Measurements from ENCODE around the gene PRR15L.

GRCh38 chr17:47928415-47928814 lies 29.3 kb downstream of the PRR15L start:
- TF ChIP-seq CTCF (IDR thresholded peaks at IDR 0.05) (no peak), REST (IDR thresholded peaks at IDR 0.05; ENCODE audit: insufficient read depth in 1 of 2, low read depth in 2 of 2, low read length in 1 of 2) (no peak), POLR2AphosphoS5 (IDR thresholded peaks at IDR 0.05; ENCODE audit: low read depth, low read length) (no peak), SIN3A (IDR thresholded peaks at IDR 0.05; ENCODE audit: borderline replicate concordance, insufficient read depth, low read depth, low read length) (no peak)

All from Panc1 (cell line).